GM10266 (cell line): Measurements from ENCODE around the gene CNTNAP2.

Experiments
- DNase-seq: peaks from one replicate; pipeline ENCODE4 v3.0.0; 2012; ENCODE audit errors: extremely low spot score
- CTCF ChIP-seq: IDR thresholded peaks from 2 replicates; pipeline ENCODE4 v1.5.1; 2012; ENCODE audit warnings: mild to moderate bottlenecking, low read depth; ENCODE audit not compliant: control insufficient read depth, insufficient read depth; ENCODE audit errors: missing control alignments

Gene CNTNAP2

DNA sequence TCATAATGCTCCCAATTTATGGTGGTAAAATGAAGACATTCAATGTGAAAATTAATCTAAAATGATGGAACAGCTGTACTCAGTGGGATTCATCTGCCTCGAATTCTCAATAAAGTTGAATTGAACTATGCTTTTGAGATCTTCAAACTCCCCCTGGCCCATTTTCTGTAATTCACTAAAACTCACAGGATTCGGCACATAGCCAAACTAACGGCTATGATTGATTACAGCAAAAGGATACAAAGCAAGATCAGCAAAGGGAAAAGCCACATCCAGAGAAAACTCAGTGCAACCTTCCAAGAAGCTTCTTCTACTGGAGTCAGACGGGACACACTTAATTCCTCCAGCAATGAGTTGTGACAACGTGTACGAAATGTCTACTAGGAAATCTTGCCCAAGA, 307.5 kb downstream of the CNTNAP2 start:
- TF ChIP-seq CTCF, result no peak
- DNase-seq, result no peak

DNA sequence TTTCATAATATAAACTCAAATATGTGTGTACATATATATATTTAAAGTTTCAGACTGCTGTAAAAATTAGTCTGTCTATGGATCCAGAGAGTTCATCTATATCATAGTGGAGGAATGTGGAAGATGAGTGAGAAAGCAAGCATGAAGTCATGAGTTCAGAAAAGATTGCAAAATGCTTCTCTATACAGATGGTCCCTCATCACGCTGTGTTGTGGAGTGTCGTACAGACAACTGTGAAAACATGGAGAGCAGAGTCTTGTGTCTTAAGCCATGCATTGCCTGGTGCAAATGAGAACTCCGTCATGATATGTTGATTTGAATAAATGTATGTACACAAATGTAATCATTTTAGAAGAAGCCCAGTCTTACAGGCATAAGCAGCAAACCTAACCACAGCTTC, 316.9 kb downstream of the CNTNAP2 start:
- DNase-seq, result no peak
- TF ChIP-seq CTCF, result no peak

DNA sequence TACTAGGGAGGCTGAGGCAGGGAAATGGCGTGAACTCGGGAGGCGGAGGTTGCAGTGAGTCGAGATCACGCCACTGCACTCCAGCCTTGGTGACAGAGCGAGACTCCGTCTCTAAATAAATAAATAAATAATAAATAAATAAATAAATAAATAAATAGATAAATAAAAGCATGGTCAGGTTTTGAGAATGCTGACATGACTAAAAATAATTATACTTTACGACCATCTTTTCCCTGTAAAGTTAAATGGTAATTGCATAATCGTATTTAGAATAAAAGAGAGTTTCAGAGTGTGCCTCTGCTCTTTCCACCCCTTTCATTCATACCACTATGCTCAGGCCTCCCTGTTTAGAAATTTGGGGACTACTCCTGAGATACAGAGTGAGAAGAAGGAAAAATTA, 326.5 kb downstream of the CNTNAP2 start:
- no peak for DNase-seq

GRCh38 chr7:146449625-146450024, 333.0 kb downstream of the CNTNAP2 start:
- TF ChIP-seq CTCF, result no peak
- no peak for DNase-seq

More for the DNA sequence above, 326.5 kb downstream of the CNTNAP2 start:
- no peak for TF ChIP-seq CTCF

GRCh38 chr7:146455091-146455655, 338.6 kb downstream of the CNTNAP2 start:
- TF ChIP-seq CTCF, result no peak

GRCh38 chr7:146479040-146479439, 362.4 kb downstream of the CNTNAP2 start:
- no peak for TF ChIP-seq CTCF
- DNase-seq, result no peak

More at GRCh38 chr7:146455091-146455655, 338.6 kb downstream of the CNTNAP2 start:
- DNase-seq, result no peak

- DNase-seq, result no peak
- no peak for TF ChIP-seq CTCF
Observed at GRCh38 chr7:146486519-146486918, 369.9 kb downstream of the CNTNAP2 start.
